Fibroblast of mammary gland (primary cell): Measurements from ENCODE around the gene ZSWIM3.
A peak's percentile ranks its signal among the peaks of the same experiment; 100 is the strongest.

Experiments
- DNase-seq: peaks from one replicate; pipeline ENCODE4 v3.0.0-alpha.2; 2010; ENCODE audit warnings: low read depth
- H3K4me3 ChIP-seq: 2 replicates; pipeline ENCODE4 v1.5.1; 2011; ENCODE audit warnings: low read depth, mild to moderate bottlenecking, low read length, moderate library complexity; ENCODE audit not compliant: control insufficient read depth
- TF ChIP-seq, protein P1 (sequence below): conservative IDR thresholded peaks from 2 replicates; pipeline ENCODE4 v1.5.1; 2011; ENCODE audit warnings: low read depth, low read length, inconsistent platforms; ENCODE audit not compliant: control insufficient read depth, insufficient read depth

Gene ZSWIM3

DNA sequence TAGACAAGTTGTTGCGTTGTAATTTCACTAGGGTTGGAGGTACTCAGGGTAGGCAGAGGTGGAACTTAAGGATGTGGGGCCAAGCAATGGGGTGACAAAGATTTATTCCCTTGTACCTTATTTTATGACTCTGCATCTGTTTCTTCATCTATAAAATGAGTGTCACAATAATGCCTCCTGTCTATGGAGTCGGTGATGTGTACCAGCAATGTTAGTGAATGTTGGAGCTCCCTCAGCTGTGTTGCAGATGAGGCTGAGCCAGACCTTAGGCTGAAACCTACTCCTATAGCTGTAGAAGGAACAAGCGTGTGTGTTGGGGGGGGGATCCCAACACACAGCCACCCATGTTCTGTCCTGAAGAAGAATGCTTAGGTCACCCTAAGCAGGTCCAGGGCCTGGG is 40.5 kb upstream of the ZSWIM3 start:
- H3K4me3 ChIP-seq: no peak overlapping the region
- no peak for DNase-seq
- TF ChIP-seq, protein P1, sequence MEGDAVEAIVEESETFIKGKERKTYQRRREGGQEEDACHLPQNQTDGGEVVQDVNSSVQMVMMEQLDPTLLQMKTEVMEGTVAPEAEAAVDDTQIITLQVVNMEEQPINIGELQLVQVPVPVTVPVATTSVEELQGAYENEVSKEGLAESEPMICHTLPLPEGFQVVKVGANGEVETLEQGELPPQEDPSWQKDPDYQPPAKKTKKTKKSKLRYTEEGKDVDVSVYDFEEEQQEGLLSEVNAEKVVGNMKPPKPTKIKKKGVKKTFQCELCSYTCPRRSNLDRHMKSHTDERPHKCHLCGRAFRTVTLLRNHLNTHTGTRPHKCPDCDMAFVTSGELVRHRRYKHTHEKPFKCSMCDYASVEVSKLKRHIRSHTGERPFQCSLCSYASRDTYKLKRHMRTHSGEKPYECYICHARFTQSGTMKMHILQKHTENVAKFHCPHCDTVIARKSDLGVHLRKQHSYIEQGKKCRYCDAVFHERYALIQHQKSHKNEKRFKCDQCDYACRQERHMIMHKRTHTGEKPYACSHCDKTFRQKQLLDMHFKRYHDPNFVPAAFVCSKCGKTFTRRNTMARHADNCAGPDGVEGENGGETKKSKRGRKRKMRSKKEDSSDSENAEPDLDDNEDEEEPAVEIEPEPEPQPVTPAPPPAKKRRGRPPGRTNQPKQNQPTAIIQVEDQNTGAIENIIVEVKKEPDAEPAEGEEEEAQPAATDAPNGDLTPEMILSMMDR: no peak

DNA sequence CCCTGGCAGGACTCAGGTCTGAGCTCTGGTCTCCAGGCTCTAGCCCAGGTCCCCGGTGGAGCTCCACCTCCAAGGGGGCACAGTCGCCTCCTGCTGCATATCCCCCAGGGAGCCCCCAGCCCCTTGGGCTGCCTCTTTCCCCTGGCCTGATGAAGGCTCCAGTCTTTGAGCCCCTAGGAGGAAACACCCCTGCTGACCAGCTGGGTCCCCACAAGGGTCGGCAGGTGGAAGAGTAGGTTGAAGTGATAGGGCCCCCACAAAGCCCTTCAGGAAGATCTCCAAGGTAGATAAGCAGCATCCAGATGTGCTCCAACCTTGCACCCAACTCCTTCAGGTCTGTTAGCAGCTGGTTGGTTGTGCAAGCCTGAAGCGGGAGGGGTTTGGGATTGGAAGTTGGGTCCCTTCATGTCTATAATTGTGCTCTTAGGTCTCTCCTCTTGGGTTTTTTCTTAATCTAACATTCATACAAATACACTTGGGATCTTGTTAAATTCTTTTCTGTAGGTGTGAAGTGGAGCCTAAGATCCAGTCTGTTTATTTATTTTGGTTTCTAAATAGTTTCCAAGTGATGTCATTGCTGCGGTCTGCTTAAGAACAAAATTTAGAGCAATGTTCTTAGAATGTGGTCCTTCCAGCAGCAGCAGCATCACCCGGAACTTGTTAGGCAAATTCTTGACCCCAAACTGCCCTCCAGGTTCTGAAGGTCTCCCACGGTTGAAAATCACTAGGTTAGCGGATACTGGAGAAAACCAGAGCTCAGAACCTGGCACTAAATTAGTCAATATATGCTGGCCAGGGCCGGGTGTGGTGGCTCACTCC is 39.8 kb upstream of the ZSWIM3 start:
- no peak overlapping the region for H3K4me3 ChIP-seq
- TF ChIP-seq, protein P1: no peak
- peak; percentile 83 for DNase-seq

DNA sequence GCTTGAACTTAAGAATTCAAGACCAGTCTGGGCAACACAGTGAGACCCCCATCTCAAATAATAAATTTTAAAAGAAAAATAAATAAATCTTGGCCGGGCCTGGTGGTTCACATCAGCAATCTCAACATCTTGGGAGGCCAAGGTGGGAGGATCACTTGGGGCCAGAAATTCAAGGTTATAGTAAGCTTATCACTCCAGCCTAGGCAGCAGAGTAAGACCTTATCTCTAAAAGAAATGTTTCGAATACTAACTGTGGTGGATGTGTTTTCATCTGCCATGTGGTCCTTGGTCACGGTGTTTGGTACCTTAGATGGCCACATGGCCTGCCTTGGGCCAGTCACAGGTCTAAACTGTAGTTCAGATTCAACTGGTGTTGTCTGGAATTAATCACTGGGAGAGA is 39.2 kb upstream of the ZSWIM3 start:
- TF ChIP-seq, protein P1: no peak
- no peak for DNase-seq

DNA sequence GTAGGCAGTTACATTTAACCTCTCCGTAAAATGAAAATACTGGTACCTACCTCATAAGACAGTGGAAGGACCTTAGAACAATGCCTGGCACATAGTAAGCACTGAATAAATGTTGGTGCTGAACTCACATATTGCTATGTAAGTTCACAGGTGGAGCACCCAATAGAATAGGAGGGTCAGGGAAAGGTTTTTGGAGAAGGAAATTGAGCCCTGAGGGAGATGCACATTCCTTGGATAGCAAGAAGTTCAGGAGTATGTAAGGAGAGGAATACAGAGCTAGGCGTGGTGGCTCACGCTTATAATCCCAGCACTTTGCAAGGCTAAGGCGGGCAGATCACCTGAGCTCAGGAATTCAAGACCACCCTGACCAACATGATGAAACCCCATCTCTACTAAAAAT is 37.9 kb upstream of the ZSWIM3 start:
- H3K4me3 ChIP-seq: no peak overlapping the region
- TF ChIP-seq, protein P1: no peak
- DNase-seq: no peak

More for the DNA sequence above, 39.2 kb upstream of the ZSWIM3 start:
- H3K4me3 ChIP-seq: no peak overlapping the region

DNA sequence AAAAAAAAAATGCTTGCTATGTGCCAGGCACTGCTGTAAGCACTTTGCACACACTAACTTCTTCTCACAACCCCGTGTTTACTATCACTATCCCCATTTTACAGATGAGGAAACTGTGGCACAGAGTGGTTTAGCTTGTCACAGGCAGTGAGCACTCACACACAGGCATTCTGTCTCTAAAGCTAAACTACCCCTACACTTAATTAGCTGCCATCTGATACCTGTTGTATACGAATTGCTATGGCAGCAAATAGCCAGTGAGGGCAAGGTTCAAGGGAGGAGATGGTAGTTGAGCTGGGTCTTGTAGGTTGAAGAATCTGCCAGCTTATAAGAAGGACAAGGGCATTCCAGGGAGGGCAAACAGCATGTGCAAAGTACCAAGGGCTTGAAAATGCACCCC is 35.5 kb upstream of the ZSWIM3 start:
- no peak for DNase-seq
- no peak overlapping the region for H3K4me3 ChIP-seq
- TF ChIP-seq, protein P1: no peak

DNA sequence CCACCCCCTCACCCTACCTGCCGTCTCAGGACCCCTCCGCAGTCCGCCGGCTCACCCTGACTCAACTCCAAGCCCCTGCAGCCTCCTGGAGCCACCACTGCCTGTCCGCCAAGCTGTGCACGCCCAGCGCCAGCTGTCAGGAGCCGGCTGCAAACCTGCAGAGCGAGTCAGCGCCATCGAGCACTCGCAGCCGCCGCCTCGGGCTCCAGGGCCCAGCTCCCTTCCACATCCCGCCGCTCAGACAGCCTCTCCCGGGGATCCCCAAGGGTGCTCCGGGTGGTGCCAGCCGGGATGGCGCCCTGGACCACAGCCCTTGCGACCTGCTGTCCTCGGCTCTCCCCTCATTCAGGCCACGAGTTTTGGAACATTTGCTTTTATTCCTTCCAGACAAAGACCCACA is 34.6 kb upstream of the ZSWIM3 start:
- H3K4me3 ChIP-seq: no peak overlapping the region
- DNase-seq: no peak
- TF ChIP-seq, protein P1: no peak
